H1 (cell line): ENCODE data around the gene USH1G. TPM values are rescaled to one million over a fixed set of nuclear protein-coding genes. Genes with fewer than 3 reads are reported as not detected.

Experiments used
- CTCF ChIA-PET: fragments of 300-600 bp; sonication (Branson Sonifier 250); formaldehyde crosslinking; loops from one replicate; lab custom pipeline; 2021; ENCODE audit not compliant: partially characterized antibody; lab: Charles Lee
- POLR2A ChIA-PET: fragments of 300-600 bp; sonication (Branson Sonifier 250); formaldehyde crosslinking; loops from one replicate; lab custom pipeline; 2021; ENCODE audit warnings: inconsistent platforms; ENCODE audit not compliant: partially characterized antibody; lab: Charles Lee
- DNase-seq, 2 experiments: peaks; one replicate each; pipeline versions ENCODE4 v3.0.0 to v3.0.0-alpha.2; 2010 to 2022; ENCODE audit warnings: low spot score in 2 of 2, low read depth in 1 of 2, mixed read lengths in 1 of 2
- FAIRE-seq: peaks from 2 replicates; lab custom pipeline; 2011; peaks lifted over from hg19 to GRCh38; lab: Jason Lieb, UNC
- H2AFZ ChIP-seq: 2 replicates; pipeline ENCODE4 v1.8.1; 2012; ENCODE audit warnings: low read length, inconsistent platforms
- H2AK5ac ChIP-seq: 2 replicates; pipeline ENCODE4 v1.6.1; 2013; ENCODE audit warnings: low read depth, low read length
- H2BK120ac ChIP-seq: replicated peaks from 2 replicates; pipeline ENCODE3; 2013; ENCODE audit warnings: low read depth, low read length, inconsistent platforms
- H2BK12ac ChIP-seq: 2 replicates; pipeline ENCODE4 v1.6.1; 2013; ENCODE audit warnings: low read depth, low read length
- H2BK15ac ChIP-seq: 2 replicates; pipeline ENCODE4 v1.6.1; 2013; ENCODE audit warnings: low read length
- H2BK20ac ChIP-seq: 2 replicates; pipeline ENCODE4 v1.6.1; 2013; ENCODE audit warnings: low read length
- H2BK5ac ChIP-seq: 2 replicates; pipeline ENCODE4 v1.6.1; 2013; ENCODE audit warnings: low read depth, low read length
- H3K14ac ChIP-seq: 2 replicates; pipeline ENCODE4 v1.6.1; 2013; ENCODE audit warnings: inconsistent platforms; ENCODE audit not compliant: insufficient read length
- H3K18ac ChIP-seq: 2 replicates; pipeline ENCODE4 v1.6.1; 2013; ENCODE audit warnings: low read length; ENCODE audit errors: extremely low read depth
- H3K23ac ChIP-seq: 2 replicates; pipeline ENCODE4 v1.6.1; 2013; ENCODE audit warnings: inconsistent platforms; ENCODE audit not compliant: insufficient read length
- H3K23me2 ChIP-seq: 2 replicates; pipeline ENCODE4 v1.6.1; 2013; ENCODE audit warnings: low read depth, low read length
- H3K27ac ChIP-seq: 2 replicates; pipeline ENCODE4 v1.6.1; 2011; ENCODE audit warnings: low read depth, low read length, inconsistent platforms
- H3K27me3 ChIP-seq, 4 experiments: replicated peaks in 1 of 4; 1 replicate in 1 of 4; 2 replicates in 3 of 4; pipeline versions ENCODE4 v1.6.1 to v1.8.1; 2011 to 2013; ENCODE audit warnings: low read length in 3 of 4, mild to moderate bottlenecking in 3 of 4, inconsistent platforms in 2 of 4, mixed read lengths in 2 of 4, moderate library complexity in 1 of 4; ENCODE audit not compliant: control insufficient read depth in 3 of 4, insufficient read depth in 3 of 4; ENCODE audit errors: extremely low read depth in 1 of 4
- H3K36me3 ChIP-seq, 4 experiments: 2 replicates each; pipeline versions ENCODE4 v1.6.1 to v1.8.1; 2011 to 2013; ENCODE audit warnings: mild to moderate bottlenecking in 4 of 4, low read length in 3 of 4, moderate library complexity in 2 of 4, control low read depth in 1 of 4, inconsistent platforms in 1 of 4; ENCODE audit not compliant: insufficient read depth in 4 of 4, control insufficient read depth in 2 of 4
- H3K4ac ChIP-seq: replicated peaks from 2 replicates; pipeline ENCODE3; 2013; ENCODE audit warnings: low read length, low read depth, mixed read lengths, inconsistent platforms; ENCODE audit not compliant: insufficient read length
- H3K4me1 ChIP-seq, 4 experiments: replicated peaks in 1 of 4; 1 replicate in 1 of 4; 2 replicates in 3 of 4; pipeline versions ENCODE4 v1.6.1 to v1.8.1; 2011 to 2013; ENCODE audit warnings: low read length in 3 of 4, inconsistent platforms in 2 of 4, mixed read lengths in 1 of 4; ENCODE audit not compliant: insufficient read depth in 4 of 4, control insufficient read depth in 3 of 4
- H3K4me2 ChIP-seq, 2 experiments: 2 replicates each; pipeline versions ENCODE4 v1.6.1 to v1.8.1; 2011 to 2013; ENCODE audit warnings: low read depth in 2 of 2, low read length in 2 of 2, control low read depth in 1 of 2, inconsistent platforms in 1 of 2, mild to moderate bottlenecking in 1 of 2; ENCODE audit not compliant: insufficient read depth in 1 of 2
- H3K4me3 ChIP-seq, 4 experiments: fragments of 200-600, 300-600 bp in 1 of 4; sonication (generic), shearing (Covaris generic), sonication (Bioruptor Twin) in 1 of 4; 2 replicates each; pipeline versions ENCODE4 v1.5.1 to v1.8.1; 2011 to 2016; ENCODE audit warnings: low read length in 4 of 4, low read depth in 3 of 4, control low read depth in 2 of 4, inconsistent platforms in 2 of 4, mild to moderate bottlenecking in 2 of 4, mixed read lengths in 1 of 4, moderate library complexity in 1 of 4; ENCODE audit not compliant: insufficient read depth in 2 of 4; ENCODE audit errors: extremely low read depth in 1 of 4
- H3K56ac ChIP-seq: replicated peaks from 2 replicates; pipeline ENCODE3; 2013; ENCODE audit warnings: low read depth, mild to moderate bottlenecking, mixed read lengths, low read length, inconsistent platforms; ENCODE audit not compliant: insufficient read length
- H3K79me1 ChIP-seq: 2 replicates; pipeline ENCODE4 v1.6.1; 2013; ENCODE audit warnings: low read depth, low read length, control low read depth
- H3K79me2 ChIP-seq, 2 experiments: 2 replicates each; pipeline versions ENCODE4 v1.6.1 to v1.8.1; 2012 to 2013; ENCODE audit warnings: low read length in 2 of 2, mild to moderate bottlenecking in 2 of 2, inconsistent platforms in 1 of 2; ENCODE audit not compliant: insufficient read depth in 2 of 2, control insufficient read depth in 1 of 2
- H3K9ac ChIP-seq, 4 experiments: replicated peaks in 1 of 4; 1 replicate in 1 of 4; 2 replicates in 3 of 4; pipeline versions ENCODE4 v1.6.1 to v1.8.1; 2011 to 2013; ENCODE audit warnings: low read depth in 3 of 4, low read length in 3 of 4, control low read depth in 2 of 4, mild to moderate bottlenecking in 2 of 4, moderate library complexity in 2 of 4, inconsistent platforms in 1 of 4; ENCODE audit errors: extremely low read depth in 1 of 4
- H3K9me3 ChIP-seq, 2 experiments: 2 replicates each; pipeline versions ENCODE4 v1.6.1 to v1.8.1; 2012 to 2013; ENCODE audit warnings: mild to moderate bottlenecking in 2 of 2, moderate library complexity in 2 of 2, control low read depth in 1 of 2, inconsistent platforms in 1 of 2, low read depth in 1 of 2, low read length in 1 of 2, mixed read lengths in 1 of 2; ENCODE audit not compliant: insufficient read depth in 2 of 2
- H4K20me1 ChIP-seq, 2 experiments: replicated peaks in 1 of 2; 2 replicates each; pipeline versions ENCODE3 to v1.8.1; 2011 to 2013; ENCODE audit warnings: inconsistent platforms in 2 of 2, low read length in 2 of 2, mild to moderate bottlenecking in 1 of 2; ENCODE audit not compliant: insufficient read depth in 2 of 2, control insufficient read depth in 1 of 2
- H4K5ac ChIP-seq: 2 replicates; pipeline ENCODE4 v1.6.1; 2013; ENCODE audit warnings: low read length, low read depth, mixed read lengths, inconsistent platforms; ENCODE audit not compliant: insufficient read length
- H4K8ac ChIP-seq: 2 replicates; pipeline ENCODE4 v1.8.0; 2013; ENCODE audit warnings: mild to moderate bottlenecking, moderate library complexity, low read length, inconsistent platforms; ENCODE audit not compliant: insufficient read depth; ENCODE audit errors: extremely low read depth
- H4K91ac ChIP-seq: replicated peaks from 2 replicates; pipeline ENCODE3; 2013; ENCODE audit warnings: low read length, mixed read lengths, inconsistent platforms; ENCODE audit not compliant: insufficient read length
- CBX8 ChIP-seq: fragments of 300-800, 300-1000 bp; sonication (generic); IDR thresholded peaks from 2 replicates; pipeline ENCODE4 v1.7.1; 2016; ENCODE audit warnings: low read depth, low read length, borderline replicate concordance
- CHD1 ChIP-seq: IDR thresholded peaks from 2 replicates; pipeline ENCODE4 v1.6.1; 2012; ENCODE audit warnings: low read depth, low read length, improper control_type of control experiment
- EGR1 ChIP-seq: IDR thresholded peaks from 2 replicates; pipeline ENCODE4 v1.6.1; 2011; ENCODE audit warnings: low read depth, low read length, borderline replicate concordance
- EP300 ChIP-seq, 2 experiments: IDR thresholded peaks; 1 replicate in 1 of 2; 2 replicates in 1 of 2; pipeline ENCODE4 v1.6.1; 2011 to 2012; ENCODE audit warnings: low read depth in 2 of 2, low read length in 2 of 2, mild to moderate bottlenecking in 2 of 2, borderline replicate concordance in 1 of 2, inconsistent platforms in 1 of 2, moderate library complexity in 1 of 2
- EZH2 ChIP-seq: fragments of 200-600 bp; sonication (generic); IDR thresholded peaks from 2 replicates; pipeline ENCODE4 v1.7.1; 2012; ENCODE audit warnings: low read depth, mild to moderate bottlenecking, moderate library complexity, low read length, inconsistent platforms; ENCODE audit not compliant: severe bottlenecking
- GTF2F1 ChIP-seq: IDR thresholded peaks from 2 replicates; pipeline ENCODE4 v1.6.1; 2012; ENCODE audit warnings: low read depth, low read length, improper control_type of control experiment, borderline replicate concordance
- MAFK ChIP-seq: IDR thresholded peaks from 2 replicates; pipeline ENCODE4 v1.6.1; 2012; ENCODE audit warnings: low read depth, mild to moderate bottlenecking, improper control_type of control experiment, low read length
- PHF8 ChIP-seq: fragments of 200-600 bp; sonication (generic); conservative IDR thresholded peaks from 2 replicates; pipeline ENCODE4 v1.7.1; 2012; ENCODE audit warnings: low read depth, mild to moderate bottlenecking, inconsistent platforms, low read length, moderate library complexity
- POLR2A ChIP-seq, 2 experiments: IDR thresholded peaks; 1 replicate in 1 of 2; 2 replicates in 1 of 2; pipeline ENCODE4 v1.6.1; 2011; ENCODE audit warnings: low read depth in 2 of 2, low read length in 2 of 2, mild to moderate bottlenecking in 2 of 2; ENCODE audit errors: control extremely low read depth in 1 of 2
- POU5F1 ChIP-seq: IDR thresholded peaks from 2 replicates; pipeline ENCODE4 v1.6.1; 2011; ENCODE audit warnings: low read depth, mild to moderate bottlenecking, low read length, moderate library complexity
- TCF12 ChIP-seq: IDR thresholded peaks from 2 replicates; pipeline ENCODE4 v1.6.1; 2011; ENCODE audit warnings: low read depth, mild to moderate bottlenecking, low read length
- WGBS, 2 experiments: shearing (Covaris generic) in 1 of 2; methylation state at CpG; one replicate each; pipeline versions ENCODE4 v1.1.6 to v1.1.7; 2013 to 2015; ENCODE audit warnings: low lambda C conversion rate in 2 of 2, mixed read lengths in 2 of 2, inconsistent platforms in 1 of 2, low coverage in 1 of 2, missing lambda C conversion rate in 1 of 2; ENCODE audit not compliant: insufficient replicate concordance in 2 of 2, insufficient coverage in 1 of 2, insufficient read length in 1 of 2; ENCODE audit errors: extremely low coverage in 1 of 2, missing lambda C conversion rate in 1 of 2; 5-methylcytosine and 5-hydroxymethylcytosine counted together
- polyA plus RNA-seq, 7 experiments: library from polyadenylated mRNA; depleted of rRNA in 3 of 7; stranded (reverse) in 5 of 7; unstranded in 2 of 7; fragments of >200 nt in 5 of 7; fragments of 200-250 nt in 2 of 7; gene quantifications; 1 replicate in 5 of 7; 2 replicates in 1 of 7; 4 replicates in 1 of 7; pipeline versions ENCODE4 v1.2.1 to v1.2.3, GENCODE V29; 2011 to 2013; ENCODE audit warnings: missing spikeins in 2 of 7, mixed read lengths in 2 of 7
- total RNA-seq: library from RNA; stranded (reverse); fragmentation: NEBNext Ultra II Directional; extraction: Animal tissue kit (Norgen Biotek cat#: 25700); gene quantifications from 2 replicates; pipeline ENCODE4 v1.2.1, GENCODE V29; 2021

Gene USH1G
- total and polyA plus RNA-seq, 2 of the 8 experiments (the other 6 are each of a cell fraction or from before 2014, with no cell fraction given): 1.6 to 4.3 TPM

DNA sequence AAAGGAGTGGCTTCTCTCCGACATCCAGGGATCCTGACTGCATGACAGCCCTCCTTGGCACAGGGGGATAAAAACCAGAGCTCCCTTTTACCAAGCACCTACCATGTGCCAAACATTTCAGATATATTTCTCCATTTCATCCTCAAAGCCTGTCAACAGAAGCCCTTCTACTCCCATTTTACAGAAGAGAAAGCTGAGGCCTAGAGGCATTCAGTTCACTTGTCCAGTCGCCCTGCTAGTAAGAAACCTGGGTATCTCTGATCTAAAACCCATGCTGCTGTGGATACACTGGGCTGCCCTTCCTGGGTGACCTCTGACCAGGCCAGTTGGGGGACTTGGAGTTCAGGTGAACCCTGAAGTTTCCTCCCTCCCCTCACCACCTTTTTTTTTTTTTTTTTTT is 44.4 kb downstream of the USH1G start:
- ChIA-PET POLR2A (no interaction called here), CTCF (interaction anchor here (1.3 to 81.0 kb wide), 4 partner anchors 8 to 60 kb away, joined by 3 to 2981 read pairs (median 6); partner anchors contain the start of genes GRIN2C and NAT9)
- no peak overlapping the region for H3K18ac ChIP-seq
- H2BK12ac ChIP-seq: no peak overlapping the region
- no peak overlapping the region for H2AK5ac ChIP-seq
- peaks cover 3 to 12% (median 7%) of the 10 kb centered on the region in 4 experiments for H3K4me1 ChIP-seq
- H4K20me1 ChIP-seq: no peaks in the 10 kb centered on the region
- H3K9ac ChIP-seq: no peak overlapping the region
- H3K14ac ChIP-seq: no peak overlapping the region
- FAIRE-seq: no peak
- no peak overlapping the region for H3K4ac ChIP-seq
- no peak overlapping the region for H3K27ac ChIP-seq
- H3K9me3 ChIP-seq: no peaks in the 10 kb centered on the region
- H3K4me2 ChIP-seq: no peak overlapping the region
- no peak overlapping the region for H4K8ac ChIP-seq
- no peak overlapping the region for H4K91ac ChIP-seq
- H2BK120ac ChIP-seq: no peak overlapping the region
- H3K79me1 ChIP-seq: no peaks in the 10 kb centered on the region
- H3K4me3 ChIP-seq: no peak overlapping the region
- TF ChIP-seq CBX8 (no peak), EGR1 (no peak), EP300 (IDR thresholded peaks at IDR 0.05; ENCODE audit: borderline replicate concordance in 1 of 2, low read depth in 2 of 2, low read length in 2 of 2) (no peak), PHF8 (no peak), POLR2A (IDR thresholded peaks at IDR 0.05; ENCODE audit: control extremely low read depth in 1 of 2, low read depth in 2 of 2, low read length in 2 of 2) (no peak), MAFK (no peak), TCF12 (no peak), EZH2 (no peak), GTF2F1 (no peak), CHD1 (no peak), POU5F1 (no peak)
- H3K23ac ChIP-seq: no peak overlapping the region
- WGBS, 2 experiments: 88% methylated on average over 2 of the region's 2 CpGs; no CpG with 5 or more reads in 1 of the 2 experiments
- H3K56ac ChIP-seq: no peak overlapping the region
- no peak overlapping the region for H2BK5ac ChIP-seq
- no peak overlapping the region for H2AFZ ChIP-seq
- no peaks in the 10 kb centered on the region for H3K36me3 ChIP-seq
- peaks cover 0 to 2% (median 0%) of the 10 kb centered on the region in 4 experiments; a peak in 2 of 7 replicates for H3K27me3 ChIP-seq
- H4K5ac ChIP-seq: no peak overlapping the region
- no peaks in the 10 kb centered on the region for H3K79me2 ChIP-seq
- H2BK15ac ChIP-seq: no peak overlapping the region
- no peak overlapping the region for H2BK20ac ChIP-seq
- DNase-seq: no peak
- H3K23me2 ChIP-seq: no peaks in the 10 kb centered on the region
